K562 (cell line): ENCODE data around the gene IFNA6.

Experiments used
- CTCF ChIP-seq, 3 experiments: IDR thresholded peaks in 2 of 3; conservative IDR thresholded peaks in 1 of 3; 2 replicates each; pipeline ENCODE4 v1.5.1; 2011 to 2012; ENCODE audit warnings: low read length in 3 of 3, mild to moderate bottlenecking in 3 of 3, control low read depth in 2 of 3, improper control_type of control experiment in 1 of 3, inconsistent platforms in 1 of 3, low read depth in 1 of 3, mixed read lengths in 1 of 3, moderate library complexity in 1 of 3; ENCODE audit not compliant: insufficient read depth in 2 of 3
- MAZ ChIP-seq, 2 experiments: fragments of 450-650 bp in 1 of 2; sonication (generic) in 1 of 2; formaldehyde crosslinking; IDR thresholded peaks in 1 of 2; conservative IDR thresholded peaks in 1 of 2; 2 replicates each; pipeline versions ENCODE4 v1.4.0 to v1.5.0; 2020; ENCODE audit warnings: mild to moderate bottlenecking in 1 of 2, missing genetic modification reagents in 1 of 2
- TBL1XR1 ChIP-seq, 2 experiments: IDR thresholded peaks; 2 replicates each; pipeline ENCODE4 v1.6.1; 2012; ENCODE audit warnings: improper control_type of control experiment in 2 of 2, low read length in 2 of 2, mild to moderate bottlenecking in 1 of 2
- ZNF174 ChIP-seq: fragments of 250-450 bp; sonication (Bioruptor Pico); IDR thresholded peaks from 2 replicates; pipeline ENCODE4 v1.4.0; 2020; ENCODE audit warnings: mild to moderate bottlenecking
- TF ChIP-seq, protein P1 (sequence below): sonication (generic); formaldehyde crosslinking; IDR thresholded peaks from 2 replicates; pipeline ENCODE4 v1.8.0; 2022; ENCODE audit warnings: missing genetic modification reagents, mild to moderate bottlenecking, borderline replicate concordance
- TF ChIP-seq, protein P2 (sequence below), 2 experiments: fragments of 450-650 bp; conservative IDR thresholded peaks; 2 replicates each; pipeline ENCODE4 v1.6.1; 2017; ENCODE audit warnings: mild to moderate bottlenecking in 2 of 2, moderate library complexity in 2 of 2

DNA sequence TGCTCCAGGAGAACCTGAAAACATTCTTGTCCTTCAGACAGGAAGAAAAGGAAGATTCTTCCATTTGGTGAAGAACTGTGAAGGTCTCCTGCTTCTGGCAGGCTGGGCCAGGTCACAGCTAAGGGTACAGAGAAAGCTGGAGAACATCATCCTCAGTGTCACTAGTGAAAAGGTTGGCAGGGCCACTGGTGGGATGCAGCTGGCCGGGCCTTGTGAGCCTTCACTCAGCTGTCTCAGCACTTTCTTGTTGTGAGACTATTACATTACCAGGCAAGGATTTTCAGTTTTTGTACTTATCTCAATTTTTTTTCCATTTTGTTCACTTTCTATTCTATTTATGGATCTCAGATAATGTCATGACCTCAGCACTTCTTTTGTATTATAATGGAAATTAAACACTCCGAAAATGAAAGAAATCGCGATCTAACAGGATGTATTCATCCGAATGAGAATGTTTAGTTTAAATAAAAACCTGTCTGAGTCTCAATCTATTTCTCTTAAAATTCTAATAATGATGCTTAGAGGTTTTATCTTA lies 48.3 kb upstream of the IFNA6 start:
- TF ChIP-seq TBL1XR1 (IDR thresholded peaks at IDR 0.05; ENCODE audit: low read length in 2 of 2) (no peak), MAZ (CRISPR knock-in tag; conservative IDR thresholded peaks at IDR 0.05 in 1 of 2, IDR thresholded peaks at IDR 0.05 in 1 of 2) (no peak), CTCF (IDR thresholded peaks at IDR 0.05 in 2 of 3, conservative IDR thresholded peaks at IDR 0.05 in 1 of 3; ENCODE audit: insufficient read depth in 2 of 3, low read depth in 1 of 3, low read length in 3 of 3) (no peak), ZNF174 (no peak)
- TF ChIP-seq, protein P1, sequence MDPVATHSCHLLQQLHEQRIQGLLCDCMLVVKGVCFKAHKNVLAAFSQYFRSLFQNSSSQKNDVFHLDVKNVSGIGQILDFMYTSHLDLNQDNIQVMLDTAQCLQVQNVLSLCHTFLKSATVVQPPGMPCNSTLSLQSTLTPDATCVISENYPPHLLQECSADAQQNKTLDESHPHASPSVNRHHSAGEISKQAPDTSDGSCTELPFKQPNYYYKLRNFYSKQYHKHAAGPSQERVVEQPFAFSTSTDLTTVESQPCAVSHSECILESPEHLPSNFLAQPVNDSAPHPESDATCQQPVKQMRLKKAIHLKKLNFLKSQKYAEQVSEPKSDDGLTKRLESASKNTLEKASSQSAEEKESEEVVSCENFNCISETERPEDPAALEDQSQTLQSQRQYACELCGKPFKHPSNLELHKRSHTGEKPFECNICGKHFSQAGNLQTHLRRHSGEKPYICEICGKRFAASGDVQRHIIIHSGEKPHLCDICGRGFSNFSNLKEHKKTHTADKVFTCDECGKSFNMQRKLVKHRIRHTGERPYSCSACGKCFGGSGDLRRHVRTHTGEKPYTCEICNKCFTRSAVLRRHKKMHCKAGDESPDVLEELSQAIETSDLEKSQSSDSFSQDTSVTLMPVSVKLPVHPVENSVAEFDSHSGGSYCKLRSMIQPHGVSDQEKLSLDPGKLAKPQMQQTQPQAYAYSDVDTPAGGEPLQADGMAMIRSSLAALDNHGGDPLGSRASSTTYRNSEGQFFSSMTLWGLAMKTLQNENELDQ = no peak
- TF ChIP-seq, protein P2, sequence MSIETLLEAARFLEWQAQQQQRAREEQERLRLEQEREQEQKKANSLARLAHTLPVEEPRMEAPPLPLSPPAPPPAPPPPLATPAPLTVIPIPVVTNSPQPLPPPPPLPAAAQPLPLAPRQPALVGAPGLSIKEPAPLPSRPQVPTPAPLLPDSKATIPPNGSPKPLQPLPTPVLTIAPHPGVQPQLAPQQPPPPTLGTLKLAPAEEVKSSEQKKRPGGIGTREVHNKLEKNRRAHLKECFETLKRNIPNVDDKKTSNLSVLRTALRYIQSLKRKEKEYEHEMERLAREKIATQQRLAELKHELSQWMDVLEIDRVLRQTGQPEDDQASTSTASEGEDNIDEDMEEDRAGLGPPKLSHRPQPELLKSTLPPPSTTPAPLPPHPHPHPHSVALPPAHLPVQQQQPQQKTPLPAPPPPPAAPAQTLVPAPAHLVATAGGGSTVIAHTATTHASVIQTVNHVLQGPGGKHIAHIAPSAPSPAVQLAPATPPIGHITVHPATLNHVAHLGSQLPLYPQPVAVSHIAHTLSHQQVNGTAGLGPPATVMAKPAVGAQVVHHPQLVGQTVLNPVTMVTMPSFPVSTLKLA (conservative IDR thresholded peaks at IDR 0.05) = no peak
